Suprapubic skin (tissue), 4 donors: ENCODE results near the gene SLC37A3.
A peak's percentile ranks its signal among the peaks of the same experiment; 100 is the strongest.

Experiments
- CTCF ChIP-seq, 2 donors: fragments of 200-600 bp in 1 of 2; fragments of 450-650 bp in 1 of 2; sonication (generic) in 1 of 2; IDR thresholded peaks; one replicate each; pipeline ENCODE4 v1.5.1; 2016 to 2019; ENCODE audit warnings: antibody characterized with exemption in 2 of 2, mild to moderate bottlenecking in 1 of 2, moderate library complexity in 1 of 2
- POLR2A ChIP-seq, 2 donors: fragments of 450-650 bp; IDR thresholded peaks; one replicate each; pipeline ENCODE4 v1.6.1; 2017; ENCODE audit warnings: antibody characterized with exemption in 2 of 2, mild to moderate bottlenecking in 2 of 2, moderate library complexity in 2 of 2
- POLR2AphosphoS5 ChIP-seq, 3 donors: sonication (generic); formaldehyde crosslinking; IDR thresholded peaks; one replicate each; pipeline ENCODE4 v1.6.1; 2017; ENCODE audit warnings: antibody characterized with exemption in 3 of 3

- TF ChIP-seq CTCF (IDR thresholded peaks at IDR 0.05): peak; percentile 35 to 67
- no peak for TF ChIP-seq POLR2A (IDR thresholded peaks at IDR 0.05)
- TF ChIP-seq POLR2AphosphoS5 (IDR thresholded peaks at IDR 0.05): peak in 1 of 3 donors; percentile 34
Measured at GRCh38 chr7:140326116-140326928, 72.0 kb downstream of the SLC37A3 start.
